ENCODE measurements around the gene MYOZ3. TPM values are rescaled to one million over a fixed set of nuclear protein-coding genes. Genes with fewer than 3 reads are reported as not detected.
A peak's percentile ranks its signal among the peaks of the same experiment; 100 is the strongest.

The MYOZ3 gene
- total RNA-seq, 2 donors from 2014 or later, result 12.4 to 15.8 TPM

DNA sequence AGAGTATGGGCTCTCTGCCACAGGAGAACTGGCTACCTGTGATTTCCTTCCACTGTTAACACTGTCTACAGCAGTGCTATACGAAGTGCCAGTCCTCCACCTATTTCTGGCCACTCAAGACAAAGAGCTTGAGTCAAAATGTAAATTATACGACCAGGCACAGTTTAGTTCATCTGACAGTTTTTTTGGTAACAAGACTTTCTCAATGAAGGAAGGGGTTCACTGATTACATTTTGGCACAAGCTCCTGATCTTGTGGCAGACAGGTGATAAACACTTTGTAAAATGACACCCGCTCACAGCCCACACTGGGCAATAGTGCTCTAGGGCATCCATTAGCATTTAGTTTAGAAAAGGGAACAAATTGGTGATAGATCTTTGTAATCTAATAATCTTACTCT lies 31.2 kb downstream of the MYOZ3 start:
- Histone ChIP-seq H3K9me3 (ENCODE audit: control insufficient read depth, low read length) (no peaks in the 10 kb centered on the region), H3K27ac (ENCODE audit: low read depth, low read length) (no peak overlapping the region), H3K36me3 (ENCODE audit: control insufficient read depth, insufficient read depth, low read length) (peaks cover 66% of the 10 kb centered on the region), H3K9ac (ENCODE audit: extremely low read depth, low read length, poor library complexity, severe bottlenecking) (no peak overlapping the region), H3K4me1 (ENCODE audit: control insufficient read depth, insufficient read depth, low read length) (no peaks in the 10 kb centered on the region), H3K4me3 (ENCODE audit: low read length) (no peak overlapping the region), H3K27me3 (ENCODE audit: control insufficient read depth, insufficient read depth, low read length, poor library complexity, severe bottlenecking) (no peaks in the 10 kb centered on the region)
- no peaks in the 10 kb centered on the region for H3K9me3 Mint-ChIP-seq
- no peak overlapping the region for H3K27ac Mint-ChIP-seq
- H3K36me3 Mint-ChIP-seq (ENCODE audit: low read depth), result peaks cover 73% of the 10 kb centered on the region
- TF ChIP-seq, protein P1, sequence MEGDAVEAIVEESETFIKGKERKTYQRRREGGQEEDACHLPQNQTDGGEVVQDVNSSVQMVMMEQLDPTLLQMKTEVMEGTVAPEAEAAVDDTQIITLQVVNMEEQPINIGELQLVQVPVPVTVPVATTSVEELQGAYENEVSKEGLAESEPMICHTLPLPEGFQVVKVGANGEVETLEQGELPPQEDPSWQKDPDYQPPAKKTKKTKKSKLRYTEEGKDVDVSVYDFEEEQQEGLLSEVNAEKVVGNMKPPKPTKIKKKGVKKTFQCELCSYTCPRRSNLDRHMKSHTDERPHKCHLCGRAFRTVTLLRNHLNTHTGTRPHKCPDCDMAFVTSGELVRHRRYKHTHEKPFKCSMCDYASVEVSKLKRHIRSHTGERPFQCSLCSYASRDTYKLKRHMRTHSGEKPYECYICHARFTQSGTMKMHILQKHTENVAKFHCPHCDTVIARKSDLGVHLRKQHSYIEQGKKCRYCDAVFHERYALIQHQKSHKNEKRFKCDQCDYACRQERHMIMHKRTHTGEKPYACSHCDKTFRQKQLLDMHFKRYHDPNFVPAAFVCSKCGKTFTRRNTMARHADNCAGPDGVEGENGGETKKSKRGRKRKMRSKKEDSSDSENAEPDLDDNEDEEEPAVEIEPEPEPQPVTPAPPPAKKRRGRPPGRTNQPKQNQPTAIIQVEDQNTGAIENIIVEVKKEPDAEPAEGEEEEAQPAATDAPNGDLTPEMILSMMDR (conservative IDR thresholded peaks at IDR 0.05), result no peak
- no peak for DNase-seq
- peaks cover 6% of the 10 kb centered on the region for H3K4me1 Mint-ChIP-seq
- H3K27me3 Mint-ChIP-seq (ENCODE audit: insufficient read depth), result no peaks in the 10 kb centered on the region
- WGBS, 2 experiments (ENCODE audit: insufficient coverage in 1 of 2, insufficient read length in 1 of 2), result 94 to 96% methylated on average over 3 of the region's 3 CpGs
- H3K4me3 Mint-ChIP-seq, result no peak overlapping the region

DNA sequence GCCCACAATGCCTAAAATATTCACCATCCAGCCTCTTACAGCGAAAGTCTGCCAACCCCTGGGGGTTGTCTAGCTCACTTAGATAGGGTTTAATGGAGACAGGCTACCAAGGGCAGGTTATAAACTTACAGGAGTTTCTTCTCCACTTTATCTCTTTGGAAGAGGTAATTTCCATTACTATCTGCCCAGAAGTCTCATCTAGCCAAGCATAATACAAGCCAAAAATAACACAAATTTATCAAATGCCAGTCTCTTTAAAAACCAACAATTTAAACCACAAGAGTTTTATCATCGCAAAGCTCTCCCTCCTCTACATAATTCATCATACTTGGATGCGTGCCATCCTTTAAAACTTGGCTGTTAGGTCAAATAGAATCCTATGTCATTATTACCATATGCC lies 33.6 kb downstream of the MYOZ3 start:
- no peak overlapping the region for H3K4me3 Mint-ChIP-seq
- TF ChIP-seq, protein P1 (conservative IDR thresholded peaks at IDR 0.05), result no peak
- Histone ChIP-seq H3K4me1 (ENCODE audit: control insufficient read depth, insufficient read depth, low read length) (peaks cover under 1% of the 10 kb centered on the region), H3K4me3 (ENCODE audit: low read length) (no peak overlapping the region), H3K9me3 (ENCODE audit: control insufficient read depth, low read length) (no peaks in the 10 kb centered on the region), H3K27me3 (ENCODE audit: control insufficient read depth, insufficient read depth, low read length, poor library complexity, severe bottlenecking) (no peaks in the 10 kb centered on the region), H3K27ac (ENCODE audit: low read depth, low read length) (no peak overlapping the region), H3K9ac (ENCODE audit: extremely low read depth, low read length, poor library complexity, severe bottlenecking) (no peak overlapping the region), H3K36me3 (ENCODE audit: control insufficient read depth, insufficient read depth, low read length) (peaks cover 87% of the 10 kb centered on the region)
- no peak for DNase-seq
- peaks cover 85% of the 10 kb centered on the region for H3K36me3 Mint-ChIP-seq (ENCODE audit: low read depth)
- H3K4me1 Mint-ChIP-seq, result peaks cover 6% of the 10 kb centered on the region
- whole genome bisulfite sequencing, 2 experiments (ENCODE audit: insufficient coverage in 1 of 2, insufficient read length in 1 of 2), result 86 to 98% methylated on average over 2 to 3 of the region's 3 CpGs
- no peaks in the 10 kb centered on the region for H3K9me3 Mint-ChIP-seq
- H3K27me3 Mint-ChIP-seq (ENCODE audit: insufficient read depth), result no peaks in the 10 kb centered on the region
- H3K27ac Mint-ChIP-seq, result no peak overlapping the region

DNA sequence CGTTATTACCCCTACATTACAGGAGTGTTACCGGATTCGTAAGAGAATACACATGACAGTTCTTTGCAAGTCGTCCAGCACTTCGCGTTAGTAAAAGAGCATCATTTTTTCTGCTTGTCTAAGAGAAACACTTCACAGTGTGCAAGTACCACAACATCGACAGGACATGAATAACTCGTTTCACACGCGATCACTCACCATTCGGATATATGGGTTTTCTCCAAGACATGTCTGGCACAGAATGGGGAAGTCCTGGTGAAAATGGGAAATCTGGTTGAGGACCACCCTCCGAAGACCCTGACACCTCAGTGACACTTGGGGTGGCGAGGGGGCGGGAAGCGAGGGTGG lies 39.2 kb downstream of the MYOZ3 start:
- Mint-ChIP-seq H3K36me3 (ENCODE audit: low read depth) (peaks cover 35% of the 10 kb centered on the region), H3K4me1 (no peaks in the 10 kb centered on the region), H3K4me3 (no peak overlapping the region), H3K9me3 (no peaks in the 10 kb centered on the region), H3K27me3 (ENCODE audit: insufficient read depth) (peaks cover 10% of the 10 kb centered on the region), H3K27ac (no peak overlapping the region)
- peaks cover 3% of the 10 kb centered on the region for H3K4me1 ChIP-seq (ENCODE audit: control insufficient read depth, insufficient read depth, low read length)
- TF ChIP-seq, protein P1 (conservative IDR thresholded peaks at IDR 0.05), result no peak
- H3K27ac ChIP-seq (ENCODE audit: low read depth, low read length), result no peak overlapping the region
- no peaks in the 10 kb centered on the region for H3K9me3 ChIP-seq (ENCODE audit: control insufficient read depth, low read length)
- H3K36me3 ChIP-seq (ENCODE audit: control insufficient read depth, insufficient read depth, low read length), result peaks cover 42% of the 10 kb centered on the region
- 12 to 19% methylated on average over 11 to 15 of the region's 15 CpGs for WGBS, 2 experiments (ENCODE audit: insufficient coverage in 1 of 2, insufficient read length in 1 of 2)
- DNase-seq, result no peak
- peaks cover 17% of the 10 kb centered on the region for H3K27me3 ChIP-seq (ENCODE audit: control insufficient read depth, insufficient read depth, low read length, poor library complexity, severe bottlenecking)
- H3K9ac ChIP-seq (ENCODE audit: extremely low read depth, low read length, poor library complexity, severe bottlenecking), result peak overlapping the region; percentile 94
- H3K4me3 ChIP-seq (ENCODE audit: low read length), result peak overlapping the region; percentile 88

Data from endodermal cell (in vitro differentiated cells).